CD4-positive, alpha-beta T cell treated with Interferon alpha-2 for 1 hour (primary cell): Measurements from ENCODE around the gene ZMIZ1.

ENCODE experiments used
- DNase-seq, 2 donors: peaks; one replicate each; pipeline ENCODE4 v3.0.0-alpha.2; 2020 to 2022

ZMIZ1 gene

DNA sequence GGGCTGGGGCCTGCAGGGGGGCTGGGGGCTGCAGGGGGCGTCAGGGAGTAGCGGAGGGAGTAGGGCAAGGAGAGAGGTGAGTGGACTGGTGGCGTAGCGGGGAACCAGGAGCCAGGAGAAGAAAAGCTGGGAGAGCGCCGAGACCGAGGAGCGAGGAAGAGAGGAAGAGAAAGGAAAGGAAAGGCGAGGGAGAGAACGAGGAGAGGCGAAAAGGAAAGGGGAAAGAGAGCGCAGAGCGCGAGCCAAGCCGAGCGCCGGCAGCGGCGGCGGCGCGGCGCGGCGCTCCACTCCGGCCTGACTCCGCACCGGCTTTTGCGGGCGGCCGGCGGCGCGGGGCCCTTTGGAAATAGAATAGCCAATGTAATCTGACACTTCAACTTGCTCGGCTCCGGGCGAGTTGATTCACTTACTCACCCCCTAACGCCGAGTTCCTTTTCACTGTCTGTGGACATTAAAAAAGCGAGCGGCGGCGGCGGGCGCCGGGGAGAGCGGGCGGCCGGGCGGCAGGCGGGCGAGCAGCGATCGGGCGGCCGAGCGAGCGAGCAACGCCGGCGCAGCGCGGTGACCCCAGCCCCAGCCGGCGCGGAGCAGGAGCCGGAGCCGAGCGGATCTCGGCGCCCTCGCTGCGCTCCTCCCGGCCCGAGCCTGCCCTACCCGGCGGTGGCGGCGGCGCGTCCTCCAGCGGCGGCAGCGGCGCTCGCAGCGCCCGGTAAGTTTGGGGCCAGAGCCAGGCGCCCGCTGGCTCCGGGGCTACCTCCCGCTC is at the start of gene ZMIZ1:
TSS of gene ZMIZ1 (plus strand) at position 405 of the 763 bp plus-strand sequence. CDS start 132,667 bp downstream, outside the sequence.
- DNase-seq = peak; percentile 80 to 87

- no peak for DNase-seq
Observed at GRCh38 chr10:79019441-79020014, 49.2 kb upstream of the ZMIZ1 start.

DNA sequence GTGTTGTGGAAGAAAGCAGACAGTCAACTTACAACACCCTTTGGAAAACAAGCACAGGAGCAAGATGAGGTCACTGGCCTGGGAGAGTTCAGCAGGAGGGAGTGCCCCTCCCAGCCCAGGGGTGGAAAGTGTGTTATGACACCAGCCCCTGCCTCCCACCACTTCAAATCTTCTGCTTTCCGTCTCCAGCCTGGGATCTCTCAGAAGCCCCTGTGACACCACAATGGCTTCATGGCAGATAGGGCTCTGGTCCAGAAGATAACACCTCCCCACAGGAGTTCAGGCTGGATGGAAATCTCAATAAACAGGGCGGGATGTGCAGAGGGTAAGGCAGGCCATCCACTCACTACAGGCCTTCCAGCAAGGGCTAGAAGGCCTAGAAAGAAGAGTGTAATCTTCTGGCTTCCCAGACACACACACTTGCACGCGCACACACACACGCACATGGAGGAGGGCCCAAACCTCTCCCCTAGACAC is 48.7 kb upstream of the ZMIZ1 start:
- DNase-seq = no peak

GRCh38 chr10:79020605-79021004 is 48.2 kb upstream of the ZMIZ1 start:
- no peak for DNase-seq

GRCh38 chr10:79021331-79021907 is 47.3 kb upstream of the ZMIZ1 start:
- DNase-seq = no peak

DNA sequence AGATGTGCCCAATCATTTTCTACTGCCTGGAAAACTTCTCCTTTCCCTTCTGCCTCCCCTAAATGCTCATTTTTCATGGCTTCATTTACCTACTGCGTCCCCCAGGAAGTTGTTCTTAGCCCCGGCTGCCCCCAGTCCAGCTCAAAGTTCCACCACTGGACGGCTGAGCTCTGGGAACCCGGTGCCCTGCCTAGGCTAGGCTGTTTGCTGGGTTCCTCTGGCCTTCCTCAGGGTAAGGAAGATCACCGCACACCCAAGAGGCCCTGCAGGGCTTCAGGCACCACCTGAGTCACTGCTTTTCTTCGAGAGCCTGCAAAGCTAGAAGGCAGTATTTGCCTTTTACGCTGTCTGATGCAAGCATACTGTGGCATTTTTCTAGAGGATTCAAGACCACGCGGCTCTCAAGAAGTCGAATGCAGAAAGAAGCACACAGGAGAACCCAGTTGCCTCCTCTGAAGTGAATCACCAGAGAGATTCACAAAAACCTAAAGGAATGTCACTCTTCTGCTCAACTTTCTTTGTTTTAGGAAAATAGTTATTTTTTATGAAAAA is 46.7 kb upstream of the ZMIZ1 start:
- DNase-seq = no peak

DNA sequence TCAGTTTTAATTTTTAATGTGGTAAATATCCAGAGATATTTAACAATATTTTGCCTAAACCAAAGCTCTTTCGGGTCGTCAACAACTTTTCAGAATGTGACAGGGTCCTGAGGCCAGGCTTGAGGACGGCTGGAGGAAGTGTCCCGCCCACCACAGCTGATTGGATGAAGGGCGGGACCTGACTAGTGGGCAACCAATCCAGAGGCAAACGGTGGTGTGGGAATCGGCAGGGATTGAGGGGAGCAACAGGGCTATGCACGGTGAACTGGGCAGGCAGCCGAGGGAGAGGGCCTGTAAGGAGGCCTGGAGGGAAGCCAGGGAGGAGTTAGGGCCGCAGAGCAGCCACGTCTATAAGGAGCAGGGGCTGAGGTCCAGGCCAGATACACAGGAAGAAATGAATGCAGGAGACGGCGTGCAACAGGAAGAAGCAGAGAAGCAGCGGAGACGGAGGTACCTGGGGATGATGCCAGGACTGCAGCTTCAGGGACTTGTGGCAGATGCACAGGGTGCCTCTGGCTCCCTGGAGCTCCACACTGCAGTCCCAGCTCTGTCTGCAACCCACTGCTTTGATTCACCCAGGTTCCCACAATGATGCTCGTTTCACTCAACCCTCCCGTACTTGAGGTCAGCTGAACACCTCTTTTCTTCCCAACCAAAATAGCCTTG is 46.1 kb upstream of the ZMIZ1 start:
- DNase-seq = peak in 1 of 2 donors; percentile 26

- DNase-seq = no peak
Observed at GRCh38 chr10:79023240-79024162, 45.3 kb upstream of the ZMIZ1 start.

DNA sequence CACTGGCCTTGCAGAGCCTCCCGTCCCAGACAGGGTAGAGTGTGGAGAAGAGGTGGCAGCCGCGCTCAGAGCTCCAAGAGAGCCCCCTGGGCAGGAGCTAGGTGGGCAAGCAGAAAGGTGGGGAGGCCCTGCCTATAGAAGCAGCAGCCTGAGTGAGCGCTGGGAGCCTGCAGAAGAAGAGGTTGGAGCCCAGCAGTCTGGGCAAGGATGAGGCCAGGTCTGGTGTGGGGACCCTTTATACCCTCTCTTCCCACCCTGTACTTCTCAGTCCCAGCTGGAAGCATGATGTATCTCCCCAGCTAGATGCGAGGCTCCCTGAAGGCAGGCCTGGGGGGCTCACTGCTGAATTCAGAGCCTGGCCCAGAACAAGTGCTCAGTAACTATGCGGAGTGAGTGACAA is 44.5 kb upstream of the ZMIZ1 start:
- DNase-seq = no peak

DNA sequence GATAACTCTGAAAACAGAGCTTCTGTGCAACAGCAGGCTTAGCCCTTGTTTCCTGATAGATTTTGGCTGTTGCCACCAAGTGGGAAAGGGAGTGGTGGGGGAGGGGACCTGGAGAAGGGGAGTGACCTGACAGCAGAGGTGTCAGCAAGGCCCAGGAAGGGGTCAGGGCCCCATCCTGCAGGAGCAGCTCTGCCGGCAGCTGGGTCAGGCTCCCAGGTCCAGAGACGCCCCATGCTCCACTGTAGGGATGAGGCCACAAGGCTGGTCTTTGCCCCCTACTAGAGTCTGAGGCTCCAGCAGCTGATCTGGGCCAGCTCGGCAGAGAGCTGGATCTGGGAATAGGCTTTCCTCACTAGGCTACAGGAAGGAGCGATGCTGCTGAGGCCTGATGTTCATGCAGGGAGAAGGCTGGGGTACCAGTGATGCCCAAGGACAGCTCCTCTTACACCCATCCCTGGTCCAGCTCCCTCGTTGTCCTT is 44.0 kb upstream of the ZMIZ1 start:
- no peak for DNase-seq

DNA sequence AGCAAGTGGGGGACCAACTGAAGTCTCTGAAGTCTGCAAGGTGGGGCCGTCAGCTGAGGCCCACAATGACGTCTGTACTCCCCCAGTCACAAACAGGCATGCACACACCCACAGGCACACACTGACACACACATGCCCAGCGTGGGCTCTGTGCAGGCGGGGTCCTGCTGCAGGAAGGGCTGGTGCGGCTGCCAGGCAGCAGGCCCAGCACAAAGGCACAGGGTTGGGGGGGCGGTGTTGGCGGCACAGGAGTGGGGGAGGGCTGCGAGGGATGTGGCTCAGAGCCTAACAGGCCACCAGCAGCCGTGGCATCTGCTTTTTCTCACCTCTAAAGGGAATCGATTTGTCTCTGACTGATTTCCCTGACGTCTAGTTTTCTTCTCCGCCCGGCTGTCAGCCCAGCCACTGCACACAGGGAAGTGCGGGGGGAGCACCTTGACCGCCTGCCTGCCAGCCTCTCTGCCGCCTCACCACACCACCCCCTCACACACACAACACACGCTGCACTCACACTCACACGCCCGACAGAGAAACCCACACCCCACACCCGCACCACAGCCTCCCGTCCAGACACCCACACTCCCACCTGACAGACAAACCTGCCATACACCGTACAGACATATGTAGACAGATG is 43.5 kb upstream of the ZMIZ1 start:
- DNase-seq = peak; percentile 34 to 52

- no peak for DNase-seq
Observed at GRCh38 chr10:79026341-79026761, 42.4 kb upstream of the ZMIZ1 start.

- DNase-seq = no peak
Observed at GRCh38 chr10:79026806-79027146, 42.0 kb upstream of the ZMIZ1 start.

DNA sequence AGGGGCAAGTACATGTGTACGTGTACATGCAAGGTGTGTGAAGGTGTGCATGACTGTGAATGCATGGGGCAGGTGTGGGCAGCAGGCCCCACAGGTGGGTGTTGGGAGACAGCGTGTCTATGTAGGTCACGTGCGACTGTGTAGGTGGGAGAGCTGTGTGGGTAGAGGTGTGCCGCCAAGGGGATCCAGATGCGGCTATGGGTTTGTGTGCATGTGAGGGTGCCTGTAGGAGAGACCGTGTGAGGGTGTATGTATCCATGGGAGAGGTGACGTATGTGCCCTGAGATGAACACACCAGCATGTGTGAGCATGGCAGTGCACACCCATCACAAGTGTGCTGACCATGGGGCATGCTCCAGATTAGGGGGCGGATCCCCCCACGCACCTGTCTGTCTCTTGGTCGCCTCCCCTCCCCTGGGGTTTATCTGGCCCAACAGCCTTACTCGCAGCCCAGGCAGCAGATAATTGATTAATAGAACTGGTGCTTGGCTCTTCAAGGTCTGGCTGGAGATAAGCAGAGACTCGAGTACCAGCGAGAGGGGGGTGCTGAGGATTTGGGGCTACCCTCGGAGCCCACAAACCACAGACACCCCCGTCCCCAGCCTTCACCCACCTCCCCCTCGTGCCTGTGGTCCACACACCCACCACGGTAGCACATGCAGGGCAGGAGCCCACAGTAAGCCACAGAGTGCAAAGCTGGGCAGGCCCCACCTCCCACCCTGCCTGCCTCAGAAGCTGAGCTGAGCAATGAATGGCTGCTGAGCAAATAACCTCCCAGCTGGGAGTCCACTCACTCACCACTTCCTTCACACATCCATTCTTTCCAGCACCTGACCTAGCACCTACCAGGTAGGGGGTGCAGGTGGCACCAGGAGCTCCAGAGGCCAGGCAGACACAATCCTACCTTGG is 41.4 kb upstream of the ZMIZ1 start:
- peak; percentile 52 to 63 for DNase-seq

DNA sequence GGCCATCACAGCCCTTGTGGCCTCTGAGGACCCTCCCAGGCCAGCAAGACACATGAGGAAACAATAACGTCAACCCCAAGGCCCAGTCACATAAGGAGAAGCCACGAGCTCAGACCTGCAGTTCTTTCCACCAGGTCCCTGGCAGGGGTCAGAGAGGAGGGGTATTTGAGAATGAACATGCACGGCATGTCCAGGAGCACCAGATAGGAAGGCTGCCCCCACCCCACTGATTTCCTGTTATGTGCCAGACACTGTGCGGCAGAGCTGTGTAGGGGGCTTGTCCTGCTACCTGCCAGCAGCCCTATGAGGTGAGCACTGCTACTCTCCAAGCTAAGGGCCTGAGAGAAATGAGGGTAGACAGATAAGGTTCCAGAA is 40.7 kb upstream of the ZMIZ1 start:
- DNase-seq = no peak

DNA sequence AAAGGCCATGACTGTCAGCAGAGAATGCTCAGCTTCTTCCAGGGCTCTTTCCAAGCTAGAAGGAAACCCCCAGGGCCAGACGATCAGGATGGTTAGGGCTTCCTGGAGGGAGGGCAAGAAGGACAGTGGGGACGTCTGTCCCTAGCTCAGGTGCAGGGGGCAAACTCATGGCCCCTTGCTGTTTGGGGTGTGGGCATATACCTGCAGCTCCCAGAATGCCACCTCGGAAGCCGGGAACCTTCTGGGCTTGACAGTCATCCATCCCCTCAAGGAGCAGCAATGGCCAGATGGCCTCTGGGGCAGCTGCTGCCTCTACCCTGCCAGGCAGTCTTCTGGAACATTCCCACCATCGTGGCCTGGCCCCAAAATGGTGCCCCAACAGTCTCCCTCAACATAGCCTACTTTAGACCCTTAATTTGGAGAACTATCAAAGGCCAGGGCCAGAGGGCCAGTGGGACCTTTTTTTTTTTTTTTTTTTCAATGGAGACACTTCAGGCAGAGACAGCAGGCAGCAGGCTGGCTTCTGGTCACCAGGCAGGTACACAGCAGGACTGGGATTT is 40.2 kb upstream of the ZMIZ1 start:
- DNase-seq = no peak

- no peak for DNase-seq
Observed at GRCh38 chr10:79029478-79030390, 39.0 kb upstream of the ZMIZ1 start.

DNA sequence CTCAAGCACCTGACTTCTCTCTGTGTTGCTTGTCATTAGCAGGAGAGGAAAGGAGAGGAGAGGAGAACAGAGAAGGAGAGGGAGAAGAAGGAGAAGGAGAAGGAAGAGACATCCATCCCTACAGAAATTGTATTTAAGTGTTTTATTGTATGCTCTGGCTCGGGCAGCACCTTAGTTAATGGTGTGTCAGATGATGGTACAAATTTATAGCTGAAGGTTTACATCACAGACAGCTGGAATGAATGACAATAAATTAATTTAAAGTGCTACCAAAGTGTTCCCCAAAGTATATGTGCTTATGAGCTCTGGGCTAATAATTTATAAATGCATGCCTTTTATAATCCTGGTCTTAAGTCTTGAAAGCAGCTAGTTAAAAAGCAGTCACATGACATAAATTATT is 38.1 kb upstream of the ZMIZ1 start:
- DNase-seq = no peak

DNA sequence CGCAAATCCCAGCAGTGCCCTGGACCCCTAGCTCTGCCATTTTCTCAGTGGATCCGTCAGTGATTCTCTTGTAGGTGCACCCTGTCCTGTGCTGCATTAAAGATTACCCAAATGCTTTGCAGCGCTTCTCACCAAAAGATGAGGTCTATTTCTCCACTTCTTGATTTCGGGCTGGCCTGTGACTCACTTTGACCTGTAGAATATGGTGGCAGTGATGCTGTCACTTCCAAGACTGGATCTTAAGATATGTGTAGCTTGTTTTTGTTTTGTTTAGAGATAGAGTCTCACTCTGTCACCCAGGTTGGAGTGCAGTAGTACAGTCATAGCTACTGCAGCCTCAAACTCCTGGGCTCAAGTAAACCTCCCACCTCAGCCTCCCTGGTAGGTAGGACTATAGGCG is 37.0 kb upstream of the ZMIZ1 start:
- DNase-seq = no peak
